Activated CD4-positive, alpha-beta T cell treated with anti-CD3 and anti-CD28 coated beads, Interleukin-2, amount 10 ng/mL, durations not matched to agents 24 days and 14 days (primary cell): Measurements from ENCODE around the gene PRMT2. TPM values are rescaled to one million over a fixed set of nuclear protein-coding genes. Genes with fewer than 3 reads are reported as not detected.
A peak's percentile ranks its signal among the peaks of the same experiment; 100 is the strongest.
"Not testable (repeated sequence)": the region's sequence is repeated elsewhere in the genome, so short reads cannot be mapped to it uniquely, and the experiment has no call there.

ENCODE experiments used
- DNase-seq: peaks from one replicate; pipeline ENCODE4 v3.0.0; 2022
- H3K27ac Mint-ChIP-seq: one replicate; pipeline ENCODE4 v1.8.0; 2022; ENCODE audit warnings: mild to moderate bottlenecking, mixed read lengths
- H3K27me3 Mint-ChIP-seq: one replicate; pipeline ENCODE4 v1.8.0; 2022; ENCODE audit warnings: mixed read lengths
- H3K36me3 Mint-ChIP-seq: one replicate; pipeline ENCODE4 v1.8.0; 2022; ENCODE audit warnings: low read depth, mild to moderate bottlenecking, mixed read lengths
- H3K4me1 Mint-ChIP-seq: one replicate; pipeline ENCODE4 v1.8.0; 2021; ENCODE audit warnings: mixed read lengths
- H3K4me3 Mint-ChIP-seq: one replicate; pipeline ENCODE4 v1.8.0; 2022; ENCODE audit warnings: mild to moderate bottlenecking, moderate library complexity, mixed read lengths
- H3K9me3 Mint-ChIP-seq: one replicate; pipeline ENCODE4 v1.8.0; 2021; ENCODE audit warnings: mixed read lengths
- intact Hi-C: fragments of 100-400 bp; cut with micrococcal nuclease; formaldehyde crosslinking; loops from one replicate; pipeline ENCODE4 v1.15.1; 2023
- total RNA-seq: library from RNA; stranded (reverse); gene quantifications from 2 replicates; pipeline ENCODE4 v1.2.3, GENCODE V29; 2022

The PRMT2 gene
- total RNA-seq, 1 donor from 2014 or later, result 56.7 TPM

- no peaks in the 10 kb centered on the region for H3K9me3 Mint-ChIP-seq
- peaks cover 6% of the 10 kb centered on the region for H3K4me1 Mint-ChIP-seq
- intact Hi-C loops, result no loop called here
- peaks cover 2% of the 10 kb centered on the region for H3K27me3 Mint-ChIP-seq
- no peak overlapping the region for H3K4me3 Mint-ChIP-seq
- H3K27ac Mint-ChIP-seq, result no peak overlapping the region
- H3K36me3 Mint-ChIP-seq, result peaks cover 23% of the 10 kb centered on the region
- DNase-seq, result peak; percentile 53
These were observed 27.5 kb downstream of the PRMT2 start for GRCh38 chr21:46662765-46663500.

DNA sequence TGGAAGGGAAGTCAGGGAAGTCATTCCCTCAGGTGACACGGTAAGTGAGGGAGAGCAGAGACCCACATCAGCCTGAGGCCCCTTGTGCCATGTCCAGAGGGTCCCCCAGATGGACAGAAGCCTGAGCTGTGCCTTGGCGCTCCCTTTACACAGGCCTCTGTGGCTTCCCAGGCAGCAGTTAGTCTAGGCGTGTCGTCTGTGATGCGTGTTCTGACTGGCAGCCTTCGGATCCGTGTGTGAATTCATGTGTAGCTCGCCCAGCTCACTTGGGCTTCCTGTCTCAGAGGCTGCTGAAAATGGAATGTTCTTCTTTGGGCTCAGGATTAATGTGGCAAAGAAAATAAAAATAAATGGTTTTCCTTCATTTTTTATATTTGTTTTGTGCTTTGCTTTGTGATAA is 28.3 kb downstream of the PRMT2 start:
- intact Hi-C loops, result no loop called here
- H3K4me3 Mint-ChIP-seq, result no peak overlapping the region
- peaks cover 8% of the 10 kb centered on the region for H3K4me1 Mint-ChIP-seq

GRCh38 chr21:46664316-46664995 is 29.0 kb downstream of the PRMT2 start:
- Mint-ChIP-seq H3K36me3 (peaks cover 13% of the 10 kb centered on the region), H3K4me1 (peaks cover 8% of the 10 kb centered on the region), H3K9me3 (no peaks in the 10 kb centered on the region), H3K27me3 (peaks cover 5% of the 10 kb centered on the region), H3K4me3 (no peak overlapping the region), H3K27ac (no peak overlapping the region)
- intact Hi-C loops, result no loop called here
- DNase-seq, result peak; percentile 50

More for the DNA sequence above, 28.3 kb downstream of the PRMT2 start:
- Mint-ChIP-seq H3K9me3 (no peaks in the 10 kb centered on the region), H3K36me3 (peaks cover 18% of the 10 kb centered on the region), H3K27me3 (peaks cover 5% of the 10 kb centered on the region), H3K27ac (no peak overlapping the region)
- peak; percentile 46 for DNase-seq

GRCh38 chr21:46665566-46665965 is 30.1 kb downstream of the PRMT2 start:
- DNase-seq, result peak; percentile 47
- peaks cover 13% of the 10 kb centered on the region for H3K27me3 Mint-ChIP-seq
- intact Hi-C loops, result no loop called here
- no peak overlapping the region for H3K27ac Mint-ChIP-seq
- peaks cover 7% of the 10 kb centered on the region for H3K4me1 Mint-ChIP-seq
- no peaks in the 10 kb centered on the region for H3K9me3 Mint-ChIP-seq
- peaks cover 11% of the 10 kb centered on the region for H3K36me3 Mint-ChIP-seq
- no peak overlapping the region for H3K4me3 Mint-ChIP-seq

- intact Hi-C loops, result no loop called here
These were observed 31.7 kb downstream of the PRMT2 start for GRCh38 chr21:46666941-46667740.

DNA sequence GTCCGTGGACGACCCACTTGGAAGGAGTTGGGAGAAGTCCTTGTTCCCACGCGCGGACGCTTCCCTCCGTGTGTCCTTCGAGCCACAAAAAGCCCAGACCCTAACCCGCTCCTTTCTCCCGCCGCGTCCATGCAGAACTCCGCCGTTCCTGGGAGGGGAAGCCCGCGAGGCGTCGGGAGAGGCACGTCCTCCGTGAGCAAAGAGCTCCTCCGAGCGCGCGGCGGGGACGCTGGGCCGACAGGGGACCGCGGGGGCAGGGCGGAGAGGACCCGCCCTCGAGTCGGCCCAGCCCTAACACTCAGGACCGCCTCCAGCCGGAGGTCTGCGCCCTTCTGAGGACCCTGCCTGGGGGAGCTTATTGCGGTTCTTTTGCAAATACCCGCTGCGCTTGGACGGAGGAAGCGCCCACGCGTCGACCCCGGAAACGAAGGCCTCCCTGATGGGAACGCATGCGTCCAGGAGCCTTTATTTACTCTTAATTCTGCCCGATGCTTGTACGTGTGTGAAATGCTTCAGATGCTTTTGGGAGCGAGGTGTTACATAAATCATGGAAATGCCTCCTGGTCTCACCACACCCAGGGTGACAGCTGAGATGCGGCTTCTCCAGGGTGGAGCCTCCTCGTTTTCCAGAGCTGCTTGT is 32.4 kb downstream of the PRMT2 start:
- Mint-ChIP-seq H3K27me3 (peaks cover 25% of the 10 kb centered on the region), H3K4me1 (peaks cover 4% of the 10 kb centered on the region), H3K9me3 (no peaks in the 10 kb centered on the region), H3K36me3 (peaks cover 8% of the 10 kb centered on the region), H3K27ac (no peak overlapping the region), H3K4me3 (peak overlapping the region; percentile 85)
- intact Hi-C loops, result no loop called here
- peak; percentile 67 for DNase-seq

More at GRCh38 chr21:46666941-46667740, 31.7 kb downstream of the PRMT2 start:
- no peak overlapping the region for H3K27ac Mint-ChIP-seq
- no peaks in the 10 kb centered on the region for H3K9me3 Mint-ChIP-seq
- H3K27me3 Mint-ChIP-seq, result peaks cover 23% of the 10 kb centered on the region
- H3K4me3 Mint-ChIP-seq, result peak overlapping the region; percentile 85
- DNase-seq, result peak; percentile 69
- H3K36me3 Mint-ChIP-seq, result peaks cover 8% of the 10 kb centered on the region
- peaks cover 4% of the 10 kb centered on the region for H3K4me1 Mint-ChIP-seq

- Mint-ChIP-seq H3K36me3 (peaks cover 7% of the 10 kb centered on the region), H3K4me1 (peaks cover 4% of the 10 kb centered on the region), H3K27me3 (peaks cover 29% of the 10 kb centered on the region), H3K9me3 (no peaks in the 10 kb centered on the region), H3K27ac (no peak overlapping the region), H3K4me3 (peak overlapping the region; percentile 85)
- intact Hi-C loops, result no loop called here
- DNase-seq, result peak; percentile 40
These were observed 32.9 kb downstream of the PRMT2 start for GRCh38 chr21:46668381-46668780.

DNA sequence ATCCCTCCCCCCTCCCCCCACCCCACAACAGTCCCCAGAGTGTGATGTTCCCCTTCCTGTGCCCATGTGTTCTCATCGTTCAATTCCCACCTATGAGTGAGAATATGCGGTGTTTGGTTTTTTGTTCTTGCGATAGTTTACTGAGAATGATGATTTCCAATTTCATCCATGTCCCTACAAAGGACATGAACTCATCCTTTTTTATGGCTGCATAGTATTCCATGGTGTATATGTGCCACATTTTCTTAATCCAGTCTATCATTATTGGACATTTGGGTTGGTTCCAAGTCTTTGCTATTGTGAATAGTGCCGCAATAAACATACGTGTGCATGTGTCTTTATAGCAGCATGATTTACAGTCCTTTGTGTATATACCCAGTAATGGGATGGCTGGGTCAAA is 33.4 kb downstream of the PRMT2 start:
- intact Hi-C loops, result not testable (repeated sequence)

GRCh38 chr21:46674430-46675007 is 39.0 kb downstream of the PRMT2 start:
- Mint-ChIP-seq H3K9me3 (no peaks in the 10 kb centered on the region), H3K4me3 (no peak overlapping the region), H3K27ac (no peak overlapping the region), H3K4me1 (no peaks in the 10 kb centered on the region), H3K27me3 (peaks cover 30% of the 10 kb centered on the region), H3K36me3 (no peaks in the 10 kb centered on the region)
- intact Hi-C loops, result no loop called here
- DNase-seq, result peak; percentile 41

More for the DNA sequence above, 33.4 kb downstream of the PRMT2 start:
- not testable (repeated sequence) for H3K4me1 Mint-ChIP-seq, H3K36me3 Mint-ChIP-seq, H3K4me3 Mint-ChIP-seq, DNase-seq, H3K27ac Mint-ChIP-seq, H3K9me3 Mint-ChIP-seq
- H3K27me3 Mint-ChIP-seq, result peaks cover 29% of the 10 kb centered on the region

- intact Hi-C loops, result no loop called here
- Mint-ChIP-seq H3K36me3 (no peaks in the 10 kb centered on the region), H3K4me3 (no peak overlapping the region)
These were observed 40.3 kb downstream of the PRMT2 start for GRCh38 chr21:46675595-46676280.

DNA sequence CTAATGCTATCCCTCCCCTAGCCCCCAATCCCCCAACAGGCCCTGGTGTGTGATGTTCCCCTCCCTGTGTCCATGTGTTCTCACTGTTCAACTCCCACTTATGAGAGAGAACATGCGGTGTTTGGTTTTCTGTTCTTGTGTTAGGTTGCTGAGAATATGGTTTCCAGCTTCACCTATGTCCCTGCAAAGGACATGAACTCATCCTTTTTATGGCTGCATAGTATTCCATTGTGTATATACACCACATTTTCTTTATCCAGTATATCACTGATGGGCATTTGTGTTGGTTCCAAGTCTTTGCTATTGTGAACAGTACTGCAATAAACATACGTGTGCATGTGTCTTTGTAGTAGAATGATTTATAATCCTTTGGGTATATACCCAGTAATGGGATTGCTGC is 41.1 kb downstream of the PRMT2 start:
- DNase-seq, intact Hi-C loops, H3K36me3 Mint-ChIP-seq, H3K27ac Mint-ChIP-seq, H3K4me1 Mint-ChIP-seq, H3K9me3 Mint-ChIP-seq, H3K4me3 Mint-ChIP-seq: not testable (repeated sequence)
- peaks cover 25% of the 10 kb centered on the region for H3K27me3 Mint-ChIP-seq

More at GRCh38 chr21:46675595-46676280, 40.3 kb downstream of the PRMT2 start:
- H3K27ac Mint-ChIP-seq, result no peak overlapping the region
- DNase-seq, result no peak
- no peaks in the 10 kb centered on the region for H3K9me3 Mint-ChIP-seq
- H3K27me3 Mint-ChIP-seq, result peaks cover 27% of the 10 kb centered on the region
- no peaks in the 10 kb centered on the region for H3K4me1 Mint-ChIP-seq

DNA sequence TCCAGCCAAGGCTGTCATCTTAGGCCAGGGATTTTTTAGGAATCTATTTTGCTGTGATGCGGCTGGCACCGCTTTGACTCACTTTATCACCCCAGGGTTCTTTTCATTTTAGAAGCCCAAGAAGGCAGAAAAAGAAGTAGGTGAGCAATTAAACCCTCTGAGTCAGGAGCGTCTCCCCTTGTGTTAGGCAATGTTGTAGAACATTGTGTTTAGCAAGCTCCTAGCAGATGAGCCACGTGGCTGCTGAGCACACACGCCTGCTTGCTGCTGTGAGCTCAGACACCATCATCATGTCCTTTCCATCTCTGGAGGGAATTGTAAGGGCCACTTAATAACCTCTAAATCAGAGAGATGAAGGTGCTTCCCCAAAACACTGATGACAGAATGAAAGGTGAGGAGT is 46.1 kb downstream of the PRMT2 start:
- H3K9me3 Mint-ChIP-seq, H3K4me1 Mint-ChIP-seq, intact Hi-C loops, H3K4me3 Mint-ChIP-seq, DNase-seq, H3K27ac Mint-ChIP-seq, H3K36me3 Mint-ChIP-seq: not testable (repeated sequence)
- H3K27me3 Mint-ChIP-seq, result peaks cover 16% of the 10 kb centered on the region

- H3K36me3 Mint-ChIP-seq, H3K9me3 Mint-ChIP-seq, intact Hi-C loops, H3K27ac Mint-ChIP-seq, H3K4me1 Mint-ChIP-seq, H3K4me3 Mint-ChIP-seq, DNase-seq, H3K27me3 Mint-ChIP-seq: not testable (repeated sequence)
These were observed 63.2 kb downstream of the PRMT2 start for GRCh38 chr21:46698652-46699051.
